DMS114 treated with DMSO at 0.1 percent for 48 hours (cell line): ENCODE results near the gene ACSF3.
"Not testable (repeated sequence)": the region's sequence is repeated elsewhere in the genome, so short reads cannot be mapped to it uniquely, and the experiment has no call there.

Experiments used
- DNase-seq: peaks from one replicate; lab custom pipeline; 2025; ENCODE audit not compliant: unreplicated experiment; lab: John Stamatoyannopoulos, UW

Gene ACSF3

DNA sequence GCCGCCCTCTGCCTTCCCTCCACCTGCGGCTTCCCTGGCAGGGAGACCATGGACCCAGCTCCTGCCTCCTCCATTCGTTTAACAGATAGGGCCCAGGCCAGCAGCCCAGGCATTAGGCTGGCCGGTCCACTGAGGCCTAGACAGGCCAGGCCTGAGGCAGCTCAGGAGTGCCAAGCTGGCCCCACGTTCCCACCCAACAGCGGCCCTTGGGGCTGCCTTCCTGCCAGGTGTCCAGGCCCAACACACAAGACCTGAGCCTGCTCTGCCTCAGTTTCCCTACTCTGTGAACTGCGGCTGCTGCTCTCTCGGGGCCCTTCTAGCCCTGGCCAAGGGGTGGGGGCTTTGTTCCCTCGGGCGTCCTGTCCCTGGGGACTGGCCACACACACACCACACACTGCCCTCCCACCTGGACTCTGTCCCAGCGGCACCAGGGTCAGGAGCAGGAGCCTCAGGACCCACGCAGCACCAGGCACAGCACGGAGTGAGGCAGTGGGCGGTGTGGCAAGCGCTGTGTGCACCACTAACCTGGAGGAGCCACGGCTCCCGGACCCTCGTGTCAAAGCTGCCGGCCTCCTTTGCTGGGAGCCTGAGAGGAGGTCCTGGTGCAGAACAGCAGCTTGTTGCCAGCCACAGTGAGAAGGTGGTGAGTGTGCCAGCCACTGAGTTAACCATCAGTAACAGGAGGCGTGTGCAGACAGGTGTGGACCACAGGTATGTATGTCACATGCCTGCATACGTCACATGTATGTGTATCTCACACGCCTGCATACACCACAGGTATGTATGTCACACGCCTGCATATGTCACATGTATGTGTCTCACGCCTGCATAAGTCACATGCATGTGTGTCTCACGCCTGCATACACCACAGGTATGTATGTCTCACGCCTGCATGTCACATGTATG, 63.3 kb downstream of the ACSF3 start:
- DNase-seq: no peak

DNA sequence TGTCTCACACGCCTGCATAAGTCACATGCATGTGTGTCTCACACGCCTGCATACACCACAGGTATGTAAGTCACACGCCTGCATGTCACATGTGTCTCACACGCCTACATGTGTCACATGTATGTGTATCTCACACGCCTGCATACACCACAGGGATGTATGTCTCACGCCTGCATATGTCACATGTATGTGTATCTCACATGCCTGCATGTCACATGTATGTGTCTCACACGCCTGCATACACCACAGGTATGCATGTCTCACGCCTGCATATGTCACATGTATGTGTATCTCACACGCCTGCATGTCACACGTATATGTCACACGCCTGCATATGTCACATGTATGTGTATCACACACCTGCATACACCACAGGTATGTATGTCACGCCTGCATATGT, 64.1 kb downstream of the ACSF3 start:
- DNase-seq: no peak

DNA sequence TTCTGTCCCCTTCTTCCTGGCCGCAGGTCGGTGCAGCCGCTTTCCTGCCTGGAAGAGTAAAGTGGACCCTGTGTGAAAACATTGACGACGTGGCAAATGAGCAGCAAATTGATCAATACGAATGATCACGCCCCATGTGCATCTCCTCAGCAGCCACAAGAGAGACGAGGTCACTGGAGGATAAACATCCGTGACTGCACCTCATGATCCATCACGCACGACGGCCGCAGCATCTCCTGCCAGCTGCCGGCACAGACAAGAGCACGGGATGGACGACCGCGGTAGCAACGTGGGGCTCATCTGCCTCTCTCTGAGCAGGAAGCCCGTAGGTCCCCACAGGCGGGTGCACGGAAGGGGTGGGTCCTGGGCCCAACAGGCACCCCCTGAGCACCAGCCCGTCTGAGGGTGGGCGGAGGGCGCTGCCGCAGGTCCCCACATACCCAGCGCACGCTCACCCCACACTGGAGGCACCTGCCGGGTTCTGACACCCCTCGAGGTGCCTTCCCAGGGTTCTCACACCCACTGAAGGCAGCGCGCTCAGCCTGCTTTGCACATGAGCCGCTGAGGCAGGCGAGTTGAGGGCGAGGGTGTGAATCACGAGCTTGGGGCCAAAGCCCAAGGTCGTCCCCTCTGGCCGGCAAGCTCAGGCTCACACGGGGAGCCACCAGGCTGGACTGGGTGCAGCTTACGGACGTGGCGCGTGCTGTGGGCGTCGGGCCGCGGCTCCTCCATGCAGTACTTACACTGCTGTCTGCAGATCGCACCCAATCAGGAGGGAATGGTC, 65.6 kb downstream of the ACSF3 start:
- DNase-seq: no peak

DNA sequence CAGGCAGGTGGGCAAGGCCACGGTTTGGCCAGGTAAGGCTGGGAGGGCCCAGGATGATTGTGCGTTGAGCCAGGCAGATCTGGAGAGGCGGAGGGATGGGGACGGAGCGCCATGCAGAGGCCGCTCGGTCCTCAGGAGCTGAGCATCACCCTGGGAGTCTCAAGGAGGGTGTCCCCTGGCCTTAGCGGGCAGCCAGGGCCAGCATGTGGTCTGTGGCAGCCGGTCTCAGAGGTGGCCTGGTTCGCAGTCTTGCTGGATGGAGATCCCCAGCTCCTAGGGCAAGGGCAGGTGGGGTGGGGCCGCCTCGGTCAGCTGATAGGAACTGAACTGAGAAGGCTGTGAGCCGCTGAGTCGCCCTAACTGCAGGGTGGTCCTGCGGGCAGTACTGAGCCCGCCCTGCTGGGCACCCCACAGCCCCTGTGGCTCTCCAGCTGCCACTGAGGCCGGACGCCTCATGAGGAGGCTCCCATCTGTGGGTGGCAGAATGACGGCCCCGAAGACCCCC, 66.2 kb downstream of the ACSF3 start:
- DNase-seq: no peak

DNA sequence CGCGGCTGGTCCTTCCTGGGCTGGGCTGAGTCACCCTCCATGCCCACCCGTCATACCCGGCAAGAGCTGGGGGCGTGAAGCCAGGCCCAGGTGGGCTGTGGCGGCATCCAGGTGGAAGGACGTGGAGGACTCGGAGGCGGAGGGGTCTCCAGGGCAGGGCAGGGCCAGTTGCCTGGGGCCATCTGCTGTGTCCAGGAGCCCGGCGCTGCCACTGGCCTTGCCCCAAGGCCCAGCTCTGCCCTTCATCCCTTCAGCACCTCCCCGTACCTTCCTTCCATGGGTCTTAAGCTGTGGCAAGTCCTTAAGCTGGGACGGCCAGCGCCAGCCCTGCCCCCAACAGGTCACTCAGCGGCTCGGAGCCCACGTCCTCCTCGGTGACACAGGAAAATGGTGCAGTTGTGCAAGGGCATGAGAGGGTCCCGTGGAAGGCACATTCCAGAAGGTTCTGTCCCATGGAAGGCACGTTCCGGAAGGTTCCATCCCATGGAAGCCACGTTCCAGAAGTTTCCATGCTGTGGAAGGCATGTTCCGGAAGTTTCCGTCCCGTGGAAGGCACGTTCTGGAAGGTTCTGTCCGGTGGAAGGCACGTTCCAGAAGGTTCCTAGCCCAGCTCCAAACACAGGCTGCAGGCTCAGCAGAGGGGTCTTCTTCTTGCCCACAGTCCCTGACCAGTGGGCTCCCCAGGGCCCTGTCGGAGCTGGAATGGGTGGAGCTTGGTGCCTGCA, 67.5 kb downstream of the ACSF3 start:
- DNase-seq: no peak

DNA sequence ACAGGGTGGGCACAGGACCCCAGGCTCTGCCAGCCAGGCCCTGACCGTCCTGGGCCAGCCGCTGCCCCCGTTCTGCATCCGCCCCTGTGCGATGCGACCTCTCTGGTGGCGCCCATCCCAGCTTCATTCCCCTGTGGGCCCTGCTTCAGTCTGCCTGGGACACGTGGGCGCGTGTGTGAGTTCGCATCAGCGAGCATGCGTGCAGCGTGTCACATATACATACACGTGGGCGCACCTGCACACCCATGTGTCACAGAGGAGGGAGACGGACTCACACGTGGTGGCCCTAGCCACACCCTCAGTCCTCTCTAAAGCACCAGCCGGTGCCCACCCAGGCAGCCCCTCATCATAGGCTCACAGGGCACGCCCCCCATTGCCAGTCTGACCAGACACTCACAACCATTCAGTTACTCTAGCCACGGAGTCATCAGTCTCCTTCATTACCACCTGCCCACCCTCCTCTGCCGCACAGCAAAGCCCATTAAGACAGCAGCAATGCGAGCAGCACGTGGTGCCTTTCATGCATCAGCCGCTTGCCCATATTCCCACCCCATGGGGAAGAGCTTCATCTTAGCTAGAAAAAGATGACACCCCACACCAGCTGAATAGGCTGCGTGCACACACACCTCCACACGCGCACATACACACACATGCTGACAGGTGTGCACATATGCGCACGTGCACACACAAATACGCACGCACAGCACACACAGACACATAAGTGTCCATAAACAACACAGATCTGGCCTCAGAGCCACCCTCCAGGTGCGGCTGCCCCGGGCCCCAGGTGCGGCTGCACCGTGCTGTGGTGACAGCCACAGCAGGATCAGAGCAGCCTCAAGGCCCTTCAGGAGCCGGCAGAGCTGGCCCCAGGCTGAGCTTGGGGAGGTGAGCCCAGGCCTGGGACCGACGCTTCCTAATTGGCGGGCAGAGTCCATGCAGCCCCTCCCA, 68.4 kb downstream of the ACSF3 start:
- DNase-seq: no peak

DNA sequence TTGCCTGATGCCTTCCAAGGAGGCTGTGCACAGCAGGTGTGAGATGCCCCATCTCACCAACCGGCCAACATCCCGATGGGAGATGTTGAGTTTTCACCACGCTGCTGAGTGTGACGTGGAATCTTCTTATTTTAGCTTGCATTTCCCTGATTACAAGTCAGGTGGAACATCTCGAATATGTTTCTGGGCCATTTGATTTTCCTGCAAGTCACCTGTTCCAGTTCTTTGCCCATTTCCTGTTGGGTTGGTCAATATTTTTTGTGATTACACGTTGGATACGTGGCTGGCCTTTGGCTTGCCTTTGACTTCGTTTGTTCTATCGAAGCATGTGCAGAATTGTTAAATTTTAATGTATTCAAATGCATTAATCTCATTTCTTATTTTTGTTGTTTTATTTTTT, 69.6 kb downstream of the ACSF3 start:
- DNase-seq: no peak

DNA sequence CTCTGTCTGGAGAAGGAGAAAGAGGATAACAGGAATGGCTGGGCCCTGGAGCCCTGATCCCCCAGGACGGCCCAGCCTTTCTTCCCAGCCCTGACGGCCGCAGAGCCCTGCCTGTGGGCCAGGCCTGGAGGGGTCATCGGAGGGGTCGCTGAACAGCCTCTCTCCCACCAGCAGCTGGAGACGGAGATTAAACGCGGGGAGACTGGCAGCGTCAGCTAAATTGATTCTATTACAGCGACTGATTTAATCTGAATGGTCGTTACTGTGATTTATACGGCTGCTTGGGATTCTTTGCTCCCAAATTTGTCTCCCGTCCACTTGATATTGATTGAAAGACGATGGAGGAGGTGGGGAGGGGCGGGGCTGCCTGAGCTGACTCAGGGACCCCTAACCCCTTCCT, 70.8 kb downstream of the ACSF3 start:
- DNase-seq: no peak

DNA sequence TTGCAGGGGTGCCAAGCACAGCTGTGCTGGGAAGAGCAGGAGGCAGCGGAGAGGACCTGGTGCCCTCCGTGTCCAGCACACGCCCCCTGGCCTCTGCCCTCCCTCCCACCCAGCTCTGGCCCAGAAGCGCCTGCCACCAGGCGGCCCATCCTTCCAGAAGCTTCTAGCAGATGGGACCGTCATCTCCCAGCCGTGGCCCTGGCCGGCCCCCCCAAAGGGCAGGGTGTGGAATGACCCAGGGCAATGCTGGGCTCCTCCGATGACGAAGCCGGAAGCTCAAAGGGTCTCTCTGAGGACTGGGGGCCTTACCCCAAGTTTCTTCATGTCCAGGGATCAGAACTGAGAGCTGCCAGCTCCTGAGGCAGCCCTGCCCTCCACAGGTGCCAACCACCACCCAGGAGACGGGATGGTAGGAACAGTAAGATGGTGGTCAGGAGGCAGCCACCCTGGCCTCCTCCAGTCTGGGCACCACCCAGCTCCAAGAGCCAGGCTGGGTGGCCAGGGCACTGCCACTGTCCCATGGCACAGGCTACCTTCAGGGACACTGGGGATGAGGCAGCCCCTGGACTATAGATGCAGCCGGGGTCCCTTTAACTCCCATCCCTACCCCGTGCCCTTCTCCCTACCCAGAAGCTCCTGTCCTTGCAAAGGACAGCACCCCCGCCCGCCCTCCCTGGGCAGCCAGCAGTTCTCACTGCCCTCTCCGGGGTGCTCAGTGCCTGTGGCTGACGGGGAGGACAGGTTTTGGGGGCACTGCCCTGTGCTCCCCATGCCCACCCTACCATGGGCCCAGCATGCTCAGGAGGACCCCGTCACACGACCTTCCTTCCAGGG, 71.4 kb downstream of the ACSF3 start:
- DNase-seq: no peak

DNA sequence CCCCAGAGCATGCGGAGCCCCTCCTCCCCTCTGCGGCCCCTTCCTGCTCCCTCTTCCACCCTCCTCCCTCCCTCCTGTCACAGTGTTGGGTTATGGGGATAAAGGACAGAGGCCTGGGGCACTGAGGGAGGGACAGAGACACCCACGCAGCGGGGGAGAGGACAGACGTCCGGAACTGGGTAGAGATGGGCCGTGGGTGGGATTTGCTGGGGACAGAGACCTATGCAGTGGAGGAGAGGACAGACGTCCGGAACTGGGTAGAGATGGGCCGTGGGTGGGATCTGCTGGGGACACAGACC, 72.0 kb downstream of the ACSF3 start:
- not testable (repeated sequence) for DNase-seq

DNA sequence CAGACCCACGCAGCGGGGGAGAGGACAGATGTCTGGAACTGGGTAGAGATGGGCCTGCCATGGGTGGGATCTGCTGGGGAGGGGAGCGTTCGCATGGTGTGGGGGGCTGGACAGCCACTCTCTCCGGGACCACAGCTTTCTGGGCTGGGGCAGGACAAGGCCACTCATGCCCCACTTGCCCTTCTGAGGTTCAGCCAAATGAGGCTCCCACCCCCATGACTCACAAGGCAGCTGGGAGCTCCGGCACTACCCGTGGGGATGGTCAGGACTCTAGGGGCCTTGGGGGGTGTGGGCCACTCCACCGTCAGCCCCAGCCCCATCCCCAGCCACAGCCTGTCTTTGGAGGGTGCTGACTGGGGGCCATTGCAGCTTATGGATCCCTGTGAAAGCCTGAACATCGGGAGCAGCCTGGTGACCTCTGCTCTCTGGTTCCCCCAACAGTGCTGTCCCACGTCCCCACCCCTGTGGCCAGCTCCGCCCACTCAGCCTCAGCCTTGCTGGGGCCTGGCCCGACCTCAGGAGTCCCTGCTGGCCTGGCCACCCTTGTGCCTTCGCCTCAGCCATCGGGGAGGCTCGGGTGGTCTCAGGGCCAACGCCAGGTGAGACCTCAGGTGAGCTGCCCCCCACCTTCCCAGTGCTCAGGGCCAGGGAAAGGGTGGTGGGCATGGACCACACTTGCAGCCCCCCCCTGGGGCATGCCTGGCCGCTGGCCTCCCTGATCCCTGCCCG, 73.2 kb downstream of the ACSF3 start:
- no peak for DNase-seq

DNA sequence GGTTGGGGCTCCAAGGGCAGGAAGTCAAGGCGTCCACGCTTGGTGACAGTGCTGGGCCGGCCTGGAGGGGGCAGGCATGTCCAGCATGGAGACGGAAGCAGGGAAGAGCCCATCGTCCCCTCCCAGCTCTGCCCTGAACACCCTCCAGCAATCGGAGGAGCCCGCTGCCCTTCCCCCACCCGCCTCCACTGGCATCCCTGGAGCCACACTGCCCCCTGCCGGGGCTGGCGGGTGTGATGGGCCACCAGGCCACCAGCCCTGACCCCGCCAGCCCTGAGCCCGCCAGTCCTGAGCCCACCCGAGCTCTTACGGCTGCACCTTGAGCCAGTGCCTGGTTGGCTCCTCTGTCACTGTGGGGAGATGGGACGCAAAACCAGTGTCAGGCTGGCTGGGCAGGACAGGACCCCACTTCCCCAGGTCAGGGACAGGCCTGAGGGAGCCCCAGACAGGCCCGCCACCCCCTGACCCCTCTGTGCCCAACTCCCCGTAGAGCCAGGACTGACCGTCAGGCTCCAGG, 73.8 kb downstream of the ACSF3 start:
- DNase-seq: peak; percentile 10

DNA sequence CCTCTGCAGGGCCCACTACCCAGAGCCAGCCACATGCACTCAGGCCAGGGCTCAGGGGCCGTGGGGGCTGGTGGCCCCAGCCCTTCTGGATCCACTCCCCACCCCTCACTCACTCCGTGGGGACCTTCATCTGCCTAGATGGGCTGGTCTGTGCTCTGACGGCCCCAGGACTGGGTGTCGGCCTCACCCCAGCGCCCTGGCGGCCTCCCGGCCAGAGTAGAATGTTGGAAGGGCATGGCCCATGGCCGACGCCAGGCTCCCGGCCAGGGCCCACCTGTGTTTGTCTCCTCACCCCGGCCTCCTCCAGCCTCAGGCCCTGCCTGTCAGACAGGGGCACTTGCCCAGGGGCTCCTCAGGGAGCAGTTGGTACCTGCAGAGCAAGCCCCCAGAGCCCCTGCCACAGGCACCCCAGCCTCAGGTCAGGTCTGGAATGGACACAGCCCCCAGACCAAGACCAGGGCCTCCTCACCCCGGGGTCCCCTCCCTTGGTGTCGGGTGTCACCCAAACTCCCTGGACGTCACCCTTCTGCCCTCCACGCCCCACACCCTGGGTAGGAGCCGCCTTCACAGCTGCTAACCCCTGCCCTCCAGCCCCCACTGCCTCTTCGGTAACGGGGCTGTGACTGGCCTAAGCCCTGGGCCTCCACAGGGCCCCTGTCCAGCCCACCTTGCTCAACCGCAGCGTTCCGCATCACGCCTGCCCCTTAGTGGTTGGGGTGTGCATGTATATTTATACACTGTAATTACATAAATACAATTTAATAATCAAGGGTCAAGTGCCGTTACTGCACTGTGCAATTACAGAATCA, 74.9 kb downstream of the ACSF3 start:
- DNase-seq: no peak

DNA sequence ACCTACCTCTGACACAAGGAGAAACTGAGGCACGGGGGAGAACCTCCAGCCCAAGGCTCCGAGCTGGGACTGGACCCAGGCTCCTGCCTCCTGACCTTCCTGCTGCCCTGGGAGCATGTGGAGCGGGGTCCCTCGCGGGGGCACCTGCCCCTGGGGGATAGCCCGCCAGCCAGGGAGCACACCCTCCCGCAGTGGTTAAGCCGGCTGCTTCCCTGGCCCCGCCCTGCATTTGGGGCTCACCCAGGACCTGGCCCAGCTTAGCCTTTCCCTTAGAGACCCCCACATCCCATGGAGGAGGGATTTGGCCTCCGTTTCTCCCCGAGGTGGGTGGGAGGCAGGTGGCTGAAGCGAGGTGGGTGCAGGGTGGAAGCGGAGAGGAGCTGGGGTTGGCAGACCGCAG, 76.1 kb downstream of the ACSF3 start:
- no peak for DNase-seq

DNA sequence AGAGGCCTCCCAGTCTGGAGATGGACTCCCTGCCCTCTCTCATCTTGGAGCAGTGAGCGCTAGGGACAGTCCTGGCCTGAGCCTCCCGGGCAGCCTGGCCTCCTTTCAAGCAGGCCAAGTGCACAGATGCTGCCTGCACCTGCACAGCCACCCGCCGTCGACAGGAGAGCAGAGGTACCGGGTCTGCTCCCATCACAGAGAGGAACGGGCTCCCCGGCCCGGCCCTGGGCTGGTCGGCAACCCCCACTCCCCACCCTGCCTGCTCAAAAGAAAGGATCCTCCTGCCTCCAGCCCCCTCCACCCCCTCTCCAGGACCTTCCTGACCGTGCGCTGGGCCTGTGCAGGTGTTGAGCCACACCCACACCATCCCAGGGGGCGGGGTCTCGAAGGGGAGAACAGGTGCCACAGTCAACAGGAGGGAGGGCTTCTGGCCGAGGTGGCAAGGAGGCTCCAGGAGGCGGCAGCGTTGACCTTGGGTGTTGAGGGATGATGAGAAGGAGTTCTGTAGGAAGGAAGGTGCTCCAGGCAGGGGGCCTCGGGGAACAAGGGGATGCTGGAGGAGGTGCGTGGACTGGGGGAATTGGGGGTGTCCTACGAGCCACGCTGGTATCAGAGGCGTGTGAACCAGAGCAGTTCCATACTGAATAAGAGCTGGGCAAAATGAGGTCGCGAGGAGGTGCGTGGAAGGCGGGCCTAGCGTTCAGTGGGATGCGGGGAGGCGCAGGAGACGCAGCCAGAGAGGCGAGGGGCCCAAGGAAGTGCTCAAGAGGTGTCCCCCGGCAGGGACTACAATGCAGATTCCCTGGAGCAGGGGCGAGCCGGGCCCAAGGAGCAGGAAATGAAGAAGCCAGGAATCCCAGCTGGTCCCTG, 76.9 kb downstream of the ACSF3 start:
- no peak for DNase-seq

DNA sequence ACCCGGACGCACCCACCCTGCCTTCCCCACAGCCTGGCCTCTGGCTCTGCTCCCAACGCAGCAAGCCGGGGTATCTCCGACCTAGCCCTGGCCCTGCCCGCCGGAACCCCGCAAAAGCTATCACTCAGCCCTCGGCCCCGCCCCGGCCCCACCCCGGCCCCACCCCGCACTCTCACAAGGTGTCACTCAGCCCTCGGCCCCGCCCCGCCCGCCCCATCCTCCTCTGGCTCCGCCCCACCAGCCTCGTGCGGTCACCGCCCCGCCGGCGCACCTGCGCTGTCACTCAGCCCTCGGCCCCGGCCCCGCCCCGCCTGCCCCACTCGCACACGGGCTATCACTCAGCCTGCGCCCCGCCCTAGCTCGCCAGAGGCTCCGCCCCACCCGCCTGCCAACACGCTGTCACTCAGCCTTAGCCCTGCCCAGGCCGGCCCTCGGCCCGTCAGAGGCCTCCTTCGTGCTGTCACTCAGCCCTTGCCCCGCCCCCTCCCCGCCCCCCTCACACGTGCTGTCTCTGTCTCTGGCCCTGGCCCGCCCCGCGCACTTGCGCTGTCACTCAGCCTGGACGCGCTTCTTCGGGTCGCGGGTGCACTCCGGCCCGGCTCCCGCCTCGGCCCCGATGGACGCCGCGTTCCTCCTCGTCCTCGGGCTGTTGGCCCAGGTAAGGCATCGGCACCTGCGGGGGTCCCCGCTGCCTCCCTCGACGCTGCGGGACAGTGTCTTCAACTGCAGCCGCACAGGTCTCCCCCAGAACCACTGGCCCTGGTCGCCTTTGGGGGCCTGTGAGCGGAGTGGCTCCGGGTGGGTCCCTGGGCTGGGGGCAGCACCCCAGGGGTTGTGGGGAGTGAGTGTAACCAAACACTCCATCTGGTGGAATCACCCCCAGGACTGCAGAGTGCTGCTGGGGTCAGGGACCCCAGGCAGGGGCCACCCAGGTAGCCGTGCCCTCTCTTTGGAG, 77.8 kb downstream of the ACSF3 start, which contains the start of gene CDH15:
CDH15 (plus strand) TSS at position 533 of the 955 bp plus-strand sequence; CDS start at position 617, 84 bp downstream.
- peak; percentile 62 for DNase-seq
